D721Med (cell line): Measurements from ENCODE around the gene THEMIS2.
"Not testable (repeated sequence)": the region's sequence is repeated elsewhere in the genome, so short reads cannot be mapped to it uniquely, and the experiment has no call there.

Experiments used
- DNase-seq: peaks from one replicate; pipeline ENCODE4 v3.0.0; 2011; ENCODE audit warnings: low spot score; ENCODE audit not compliant: insufficient read length
- FAIRE-seq: peaks from 2 replicates; lab custom pipeline; 2011; peaks lifted over from hg19 to GRCh38; lab: Jason Lieb, UNC
- CTCF ChIP-seq: IDR thresholded peaks from 2 replicates; pipeline ENCODE4 v1.5.1; 2012; ENCODE audit warnings: mild to moderate bottlenecking, control low read depth; ENCODE audit not compliant: insufficient read depth; ENCODE audit errors: missing control alignments

The THEMIS2 gene

GRCh38 chr1:27872059-27872801 lies at the start of gene THEMIS2:
Gene THEMIS2, plus strand, starts transcription at chr1:27872544. Its CDS starts 28 bp downstream, at chr1:27872572.
- peak; percentile 95 for DNase-seq
- no peak for TF ChIP-seq CTCF
- FAIRE-seq: no peak

- FAIRE-seq: no peak
Observed at GRCh38 chr1:27823784-27824183, 48.6 kb upstream of the THEMIS2 start.

GRCh38 chr1:27824411-27824810 lies 47.9 kb upstream of the THEMIS2 start:
- FAIRE-seq: no peak
- DNase-seq: no peak
- TF ChIP-seq CTCF: no peak

More at GRCh38 chr1:27823784-27824183, 48.6 kb upstream of the THEMIS2 start:
- DNase-seq: no peak
- TF ChIP-seq CTCF: no peak

GRCh38 chr1:27829339-27829960 lies 42.9 kb upstream of the THEMIS2 start:
- FAIRE-seq, DNase-seq: not testable (repeated sequence)

GRCh38 chr1:27830621-27831440 lies 41.5 kb upstream of the THEMIS2 start, which contains the start of gene PPP1R8:
Gene PPP1R8, plus strand, starts transcription at chr1:27830782. Its CDS starts 54 bp downstream, at chr1:27830836.
- TF ChIP-seq CTCF: no peak
- FAIRE-seq (no peak), DNase-seq (no peak)

GRCh38 chr1:27831568-27832410 lies 40.6 kb upstream of the THEMIS2 start:
- TF ChIP-seq CTCF: no peak
- no peak for DNase-seq
- FAIRE-seq: no peak
